ENCODE measurements around the gene NDUFA7.
"Not testable (repeated sequence)": the region's sequence is repeated elsewhere in the genome, so short reads cannot be mapped to it uniquely, and the experiment has no call there.

The NDUFA7 gene

GRCh38 chr19:8319807-8320520, 1.2 kb downstream of the NDUFA7 start:
- TF ChIP-seq CTCF (conservative IDR thresholded peaks at IDR 0.05) (no peak), ZFX (IDR thresholded peaks at IDR 0.05) (no peak)
- peak overlapping the region; percentile 96 for H3K27ac ChIP-seq

- H3K27ac ChIP-seq, result not testable (repeated sequence)
Measured at GRCh38 chr19:8318835-8319234, 2.3 kb downstream of the NDUFA7 start.

GRCh38 chr19:8316351-8317125, 4.6 kb downstream of the NDUFA7 start:
- H3K27ac ChIP-seq, result no peak overlapping the region

GRCh38 chr19:8314981-8315640, 6.1 kb downstream of the NDUFA7 start:
- H3K27ac ChIP-seq, result not testable (repeated sequence)

More at GRCh38 chr19:8316351-8317125, 4.6 kb downstream of the NDUFA7 start:
- TF ChIP-seq ZFX (IDR thresholded peaks at IDR 0.05) (no peak), CTCF (conservative IDR thresholded peaks at IDR 0.05) (no peak)

- peak overlapping the region; percentile 91 for H3K27ac ChIP-seq
- TF ChIP-seq CTCF (conservative IDR thresholded peaks at IDR 0.05) (no peak), ZFX (IDR thresholded peaks at IDR 0.05) (no peak)
Measured at GRCh38 chr19:8311461-8312260, 9.5 kb downstream of the NDUFA7 start.

GRCh38 chr19:8310342-8311055, 10.7 kb downstream of the NDUFA7 start:
- TF ChIP-seq CTCF (conservative IDR thresholded peaks at IDR 0.05) (no peak), ZFX (IDR thresholded peaks at IDR 0.05) (no peak)
- peak overlapping the region; percentile 91 for H3K27ac ChIP-seq

- TF ChIP-seq ZFX (IDR thresholded peaks at IDR 0.05), result no peak
- TF ChIP-seq CTCF (conservative IDR thresholded peaks at IDR 0.05), result no peak
Measured at GRCh38 chr19:8308891-8309291, 12.3 kb downstream of the NDUFA7 start.

More at GRCh38 chr19:8308891-8309291, 12.3 kb downstream of the NDUFA7 start:
- peak overlapping the region; percentile 91 for H3K27ac ChIP-seq

All from C4-2B (cell line).